Thyroid gland (tissue), 4 donors: ENCODE data around the gene F13B. TPM values are rescaled to one million over a fixed set of nuclear protein-coding genes. Genes with fewer than 3 reads are reported as not detected.
A peak's percentile ranks its signal among the peaks of the same experiment; 100 is the strongest.
"Not testable (repeated sequence)": the region's sequence is repeated elsewhere in the genome, so short reads cannot be mapped to it uniquely, and the experiment has no call there.

ENCODE experiments used
- DNase-seq, 2 donors: peaks; one replicate each; pipeline ENCODE4 v3.0.0-alpha.2; 2019
- H3K27ac ChIP-seq, 3 donors: fragments of 200-600 bp; sonication (generic); 1 replicate in 2 of 3; 2 replicates in 1 of 3; pipeline ENCODE4 v1.5.1; 2016 to 2019; ENCODE audit warnings: mild to moderate bottlenecking in 1 of 3, moderate library complexity in 1 of 3
- H3K27me3 ChIP-seq: fragments of 200-600 bp; sonication (generic); one replicate; pipeline ENCODE4 v1.5.1; 2019
- H3K36me3 ChIP-seq, 2 donors: fragments of 200-600 bp; sonication (generic); one replicate each; pipeline ENCODE4 v1.5.1; 2016 to 2019
- H3K4me1 ChIP-seq, 2 donors: fragments of 200-600 bp; sonication (generic); one replicate each; pipeline ENCODE4 v1.5.1; 2017 to 2019
- H3K4me3 ChIP-seq, 3 donors: fragments of 200-600 bp; sonication (generic); replicated peaks in 1 of 3; 1 replicate in 2 of 3; 2 replicates in 1 of 3; pipeline ENCODE4 v1.5.1; 2016; ENCODE audit warnings: mild to moderate bottlenecking in 1 of 3
- H3K9me3 ChIP-seq: fragments of 200-600 bp; sonication (generic); one replicate; pipeline ENCODE4 v1.5.1; 2017
- CTCF ChIP-seq, 6 experiments: fragments of 200-600 bp in 3 of 6; fragments of 450-650 bp in 3 of 6; sonication (generic) in 3 of 6; IDR thresholded peaks; one replicate each; pipeline ENCODE4 v1.5.1; 2016 to 2019; ENCODE audit warnings: antibody characterized with exemption in 6 of 6, mild to moderate bottlenecking in 2 of 6, inconsistent platforms in 1 of 6, moderate library complexity in 1 of 6
- POLR2A ChIP-seq, 2 donors: fragments of 450-650 bp; IDR thresholded peaks; one replicate each; pipeline ENCODE4 v1.6.1; 2017; ENCODE audit warnings: antibody characterized with exemption in 2 of 2, mild to moderate bottlenecking in 2 of 2, moderate library complexity in 1 of 2
- WGBS, 2 donors: methylation state at CpG; one replicate each; pipeline ENCODE4 v1.1.5; 2017; 5-methylcytosine and 5-hydroxymethylcytosine counted together
- intact Hi-C: fragments of 100-400 bp; cut with DNase I; formaldehyde crosslinking; loops from one replicate; pipeline ENCODE4 v1.15.1; 2023
- total RNA-seq, 4 donors: library from RNA; depleted of rRNA; stranded (reverse); fragments of >200 nt; gene quantifications; one replicate each; pipeline ENCODE4 v1.2.3, GENCODE V29; 2016

Gene F13B
- total RNA-seq, 4 donors from 2014 or later, result not detected

GRCh38 chr1:197008861-197009260 lies 58.2 kb downstream of the F13B start:
- no peak for DNase-seq
- TF ChIP-seq CTCF (IDR thresholded peaks at IDR 0.05) (no peak), POLR2A (IDR thresholded peaks at IDR 0.05) (no peak)
- 91 to 93% methylated on average over 6 of the region's 6 CpGs for WGBS, 2 donors
- intact Hi-C loops, result no loop called here
- Histone ChIP-seq H3K36me3 (no peaks in the 10 kb centered on the region), H3K4me3 (no peak overlapping the region), H3K27me3 (no peaks in the 10 kb centered on the region), H3K9me3 (no peaks in the 10 kb centered on the region), H3K4me1 (no peaks in the 10 kb centered on the region), H3K27ac (no peak overlapping the region)

GRCh38 chr1:197003132-197003531 lies 63.9 kb downstream of the F13B start:
- no peak for DNase-seq
- WGBS, 2 donors, result 73 to 74% methylated on average over 2 of the region's 2 CpGs
- Histone ChIP-seq H3K9me3 (no peaks in the 10 kb centered on the region), H3K4me1 (no peaks in the 10 kb centered on the region), H3K4me3 (no peak overlapping the region), H3K27me3 (no peaks in the 10 kb centered on the region), H3K36me3 (no peaks in the 10 kb centered on the region), H3K27ac (no peak overlapping the region)
- TF ChIP-seq POLR2A (IDR thresholded peaks at IDR 0.05) (no peak), CTCF (IDR thresholded peaks at IDR 0.05) (no peak)
- intact Hi-C loops, result no loop called here

GRCh38 chr1:197001828-197002227 lies 65.2 kb downstream of the F13B start:
- 87 to 91% methylated on average over 2 of the region's 2 CpGs for WGBS, 2 donors
- H3K4me1 ChIP-seq, result no peaks in the 10 kb centered on the region
- intact Hi-C loops, result no loop called here
- H3K4me3 ChIP-seq, result no peak overlapping the region
- no peak for TF ChIP-seq POLR2A (IDR thresholded peaks at IDR 0.05)
- TF ChIP-seq CTCF (IDR thresholded peaks at IDR 0.05), result no peak
- no peak overlapping the region for H3K27ac ChIP-seq
- H3K36me3 ChIP-seq, result no peaks in the 10 kb centered on the region
- no peaks in the 10 kb centered on the region for H3K9me3 ChIP-seq
- no peak for DNase-seq
- no peaks in the 10 kb centered on the region for H3K27me3 ChIP-seq

- no peaks in the 10 kb centered on the region for H3K27me3 ChIP-seq
- DNase-seq, result no peak
- no peak overlapping the region for H3K27ac ChIP-seq
- H3K36me3 ChIP-seq, result no peaks in the 10 kb centered on the region
- no peak overlapping the region for H3K4me3 ChIP-seq
- no peak for TF ChIP-seq POLR2A (IDR thresholded peaks at IDR 0.05)
- TF ChIP-seq CTCF (IDR thresholded peaks at IDR 0.05), result no peak
- H3K4me1 ChIP-seq, result no peaks in the 10 kb centered on the region
- intact Hi-C loops, result no loop called here
- 83 to 85% methylated on average over 1 of the region's 1 CpG for WGBS, 2 donors
- H3K9me3 ChIP-seq, result no peaks in the 10 kb centered on the region
Observed at GRCh38 chr1:196997423-196997822, 69.6 kb downstream of the F13B start.

DNA sequence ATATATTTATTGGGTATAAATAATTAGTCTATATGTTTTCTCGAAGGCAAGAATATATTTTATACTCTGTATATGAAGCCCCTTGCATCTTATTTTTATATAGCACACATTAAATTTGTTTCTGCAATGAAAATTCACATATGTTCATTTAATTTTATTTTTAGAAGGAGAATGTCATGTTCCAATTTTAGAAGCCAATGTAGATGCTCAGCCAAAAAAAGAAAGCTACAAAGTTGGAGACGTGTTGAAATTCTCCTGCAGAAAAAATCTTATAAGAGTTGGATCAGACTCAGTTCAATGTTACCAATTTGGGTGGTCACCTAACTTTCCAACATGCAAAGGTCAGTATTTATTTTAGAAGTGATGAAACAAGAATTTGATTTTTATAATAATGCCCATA lies 73.1 kb downstream of the F13B start:
- DNase-seq, result no peak
- Histone ChIP-seq H3K27ac (no peak overlapping the region), H3K27me3 (no peaks in the 10 kb centered on the region), H3K4me1 (no peaks in the 10 kb centered on the region), H3K36me3 (no peaks in the 10 kb centered on the region), H3K4me3 (no peak overlapping the region), H3K9me3 (no peaks in the 10 kb centered on the region)
- TF ChIP-seq CTCF (IDR thresholded peaks at IDR 0.05) (no peak), POLR2A (IDR thresholded peaks at IDR 0.05) (no peak)
- WGBS, 2 donors, result 81 to 85% methylated on average over 2 of the region's 2 CpGs
- intact Hi-C loops, result no loop called here

DNA sequence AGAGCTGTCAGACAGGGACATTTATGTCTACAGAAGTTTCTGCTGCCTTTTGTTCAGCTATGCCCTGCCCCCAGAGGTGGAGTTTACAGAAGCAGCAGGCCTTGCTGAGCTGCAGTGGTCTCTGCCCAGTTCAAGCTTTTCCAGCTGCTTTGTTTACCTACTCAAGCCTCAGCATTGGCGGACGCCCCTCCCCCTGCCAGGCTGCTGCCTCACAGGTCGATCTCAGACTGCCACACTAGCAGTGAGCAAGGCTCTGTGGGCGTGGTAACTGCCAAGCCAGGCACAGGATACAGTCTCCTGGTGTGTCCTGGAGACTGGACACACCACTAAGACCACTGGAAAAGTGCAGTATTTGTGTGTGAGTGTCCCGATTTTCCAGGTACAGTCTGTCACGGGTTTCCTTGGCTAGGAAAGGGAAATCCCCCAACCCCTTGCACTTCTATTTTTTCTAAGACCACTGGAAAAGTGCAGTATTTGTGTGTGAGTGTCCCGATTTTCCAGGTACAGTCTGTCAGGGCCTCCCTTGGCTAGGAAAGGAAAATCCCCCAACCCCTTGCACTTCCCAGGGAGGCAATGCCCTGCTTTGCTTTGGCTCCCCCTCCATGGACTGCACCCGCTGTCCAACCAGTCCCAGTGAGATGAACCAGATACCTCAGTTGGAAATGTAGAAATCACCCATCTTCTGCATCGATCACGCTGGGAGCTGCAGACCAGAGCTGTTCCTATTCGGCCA lies 75.0 kb downstream of the F13B start:
- DNase-seq, result peak; percentile 15 to 23
- intact Hi-C loops, H3K4me3 ChIP-seq, H3K4me1 ChIP-seq, H3K9me3 ChIP-seq, H3K36me3 ChIP-seq, H3K27ac ChIP-seq, H3K27me3 ChIP-seq: not testable (repeated sequence)
- 51 to 63% methylated on average over 10 to 11 of the region's 11 CpGs for WGBS, 2 donors
